LNCaP clone FGC (cell line): Measurements from ENCODE around the gene GADD45A.

Source experiments
- DNase-seq: peaks from one replicate; pipeline ENCODE4 v3.0.0-alpha.2; 2011; ENCODE audit warnings: low read depth
- H3K4me3 ChIP-seq: 2 replicates; pipeline ENCODE4 v1.5.1; 2011; ENCODE audit warnings: mild to moderate bottlenecking, low read depth, low read length, control low read depth
- TF ChIP-seq, protein P1 (sequence below): IDR thresholded peaks from 2 replicates; pipeline ENCODE4 v1.5.1; 2012; ENCODE audit warnings: mild to moderate bottlenecking; ENCODE audit not compliant: control insufficient read depth, insufficient read depth; ENCODE audit errors: extremely low read depth

The GADD45A gene

GRCh38 chr1:67715819-67716218 lies 30.8 kb downstream of the GADD45A start:
- DNase-seq, result no peak
- no peak overlapping the region for H3K4me3 ChIP-seq
- TF ChIP-seq, protein P1, sequence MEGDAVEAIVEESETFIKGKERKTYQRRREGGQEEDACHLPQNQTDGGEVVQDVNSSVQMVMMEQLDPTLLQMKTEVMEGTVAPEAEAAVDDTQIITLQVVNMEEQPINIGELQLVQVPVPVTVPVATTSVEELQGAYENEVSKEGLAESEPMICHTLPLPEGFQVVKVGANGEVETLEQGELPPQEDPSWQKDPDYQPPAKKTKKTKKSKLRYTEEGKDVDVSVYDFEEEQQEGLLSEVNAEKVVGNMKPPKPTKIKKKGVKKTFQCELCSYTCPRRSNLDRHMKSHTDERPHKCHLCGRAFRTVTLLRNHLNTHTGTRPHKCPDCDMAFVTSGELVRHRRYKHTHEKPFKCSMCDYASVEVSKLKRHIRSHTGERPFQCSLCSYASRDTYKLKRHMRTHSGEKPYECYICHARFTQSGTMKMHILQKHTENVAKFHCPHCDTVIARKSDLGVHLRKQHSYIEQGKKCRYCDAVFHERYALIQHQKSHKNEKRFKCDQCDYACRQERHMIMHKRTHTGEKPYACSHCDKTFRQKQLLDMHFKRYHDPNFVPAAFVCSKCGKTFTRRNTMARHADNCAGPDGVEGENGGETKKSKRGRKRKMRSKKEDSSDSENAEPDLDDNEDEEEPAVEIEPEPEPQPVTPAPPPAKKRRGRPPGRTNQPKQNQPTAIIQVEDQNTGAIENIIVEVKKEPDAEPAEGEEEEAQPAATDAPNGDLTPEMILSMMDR, result no peak

GRCh38 chr1:67716800-67717199 lies 31.8 kb downstream of the GADD45A start:
- no peak overlapping the region for H3K4me3 ChIP-seq
- TF ChIP-seq, protein P1, result no peak
- peak; percentile 89 for DNase-seq

DNA sequence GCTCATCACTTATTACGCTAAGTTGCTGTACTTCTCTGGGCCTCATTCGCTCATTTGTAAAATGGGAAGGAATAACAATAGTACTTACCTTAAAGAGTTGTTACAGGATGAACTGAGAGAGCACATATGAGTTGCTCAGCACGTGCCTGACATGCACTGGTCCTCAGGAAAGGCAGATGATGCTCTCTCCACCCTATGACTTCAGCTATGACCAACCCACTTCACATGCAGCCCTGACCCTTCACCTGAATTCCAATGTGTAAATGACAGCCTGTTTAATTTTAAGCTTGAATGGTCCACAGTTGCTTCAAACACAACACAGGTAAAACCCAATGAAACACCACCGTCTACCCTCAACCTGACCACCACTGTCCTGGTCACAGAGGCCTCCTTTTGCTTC lies 32.9 kb downstream of the GADD45A start:
- TF ChIP-seq, protein P1, result no peak
- DNase-seq, result no peak
- H3K4me3 ChIP-seq, result no peak overlapping the region

GRCh38 chr1:67719329-67720196 lies 34.6 kb downstream of the GADD45A start:
- TF ChIP-seq, protein P1, result no peak
- H3K4me3 ChIP-seq, result no peak overlapping the region
- DNase-seq, result no peak

DNA sequence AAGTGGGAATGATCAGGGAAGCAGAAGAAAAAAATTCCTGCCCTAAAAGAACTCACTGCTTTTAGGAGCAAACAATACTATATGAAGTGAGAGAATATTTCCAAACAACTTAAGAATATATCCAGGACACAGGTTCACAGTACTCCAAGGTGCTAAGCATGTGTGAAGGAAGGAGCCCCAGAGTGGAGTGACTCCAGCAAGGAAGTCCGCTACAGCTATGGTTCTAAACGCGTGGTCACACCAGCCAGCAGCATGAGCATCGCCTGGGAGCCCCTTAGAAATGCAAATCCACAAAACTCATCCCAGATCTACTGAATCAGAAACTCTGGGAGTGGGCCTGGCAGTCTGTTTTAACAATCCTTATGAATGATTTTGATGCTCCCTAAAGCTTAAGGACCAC lies 36.1 kb downstream of the GADD45A start:
- TF ChIP-seq, protein P1, result no peak
- DNase-seq, result no peak
- no peak overlapping the region for H3K4me3 ChIP-seq

GRCh38 chr1:67721650-67722291 lies 36.8 kb downstream of the GADD45A start:
- DNase-seq, result no peak
- TF ChIP-seq, protein P1, result no peak

More at GRCh38 chr1:67721650-67722291, 36.8 kb downstream of the GADD45A start:
- no peak overlapping the region for H3K4me3 ChIP-seq
